Activated B cell treated with CpG ODN at 0.5 μM for 24 hours (primary cell): ENCODE results near the gene COG5. TPM values are rescaled to one million over a fixed set of nuclear protein-coding genes. Genes with fewer than 3 reads are reported as not detected.

Experiments
- ATAC-seq: fragments of 200-7000 bp; cut with Tn5 transposase; one replicate; pipeline ENCODE4 v1.10.0; 2021; ENCODE audit warnings: low read depth, mild to moderate bottlenecking, moderate library complexity
- CTCF ChIA-PET: fragments of 350-600 bp; sonication (Branson Sonifier 250); formaldehyde crosslinking; loops from one replicate; lab custom pipeline; 2021; ENCODE audit warnings: antibody characterized with exemption; lab: Charles Lee
- POLR2A ChIA-PET: fragments of 350-600 bp; sonication (Branson Sonifier 250); formaldehyde crosslinking; loops from one replicate; lab custom pipeline; 2021; ENCODE audit warnings: antibody characterized with exemption; lab: Charles Lee
- DNase-seq: peaks from one replicate; pipeline ENCODE4 v3.0.0; 2022
- H3K27ac Mint-ChIP-seq: one replicate; pipeline ENCODE4 v1.8.0; 2020; ENCODE audit warnings: mixed read lengths
- H3K27me3 Mint-ChIP-seq: one replicate; pipeline ENCODE4 v1.8.0; 2021; ENCODE audit warnings: mixed read lengths
- H3K36me3 Mint-ChIP-seq: one replicate; pipeline ENCODE4 v1.8.0; 2021; ENCODE audit warnings: low read depth, mixed read lengths
- H3K4me1 Mint-ChIP-seq: one replicate; pipeline ENCODE4 v1.8.0; 2021; ENCODE audit warnings: mixed read lengths
- H3K4me3 Mint-ChIP-seq: one replicate; pipeline ENCODE4 v1.8.0; 2020; ENCODE audit warnings: mild to moderate bottlenecking, mixed read lengths
- H3K9me3 Mint-ChIP-seq: one replicate; pipeline ENCODE4 v1.8.0; 2020; ENCODE audit warnings: mixed read lengths
- intact Hi-C: fragments of 100-400 bp; cut with micrococcal nuclease; formaldehyde crosslinking; loops from one replicate; pipeline ENCODE4 v1.15.1; 2024
- total RNA-seq: library from RNA; stranded (reverse); gene quantifications from 2 replicates; pipeline ENCODE4 v1.2.3, GENCODE V29; 2022
- TF ChIP-seq, protein P1 (sequence below): fragments of 200-600 bp; IDR thresholded peaks from one replicate; pipeline ENCODE4 v1.8.0; 2022; ENCODE audit warnings: antibody characterized with exemption, mild to moderate bottlenecking

COG5 gene
- total RNA-seq, 1 donor from 2014 or later: 47.0 TPM

- ATAC-seq: peak; percentile 98
- DNase-seq: peak; percentile 81
- Mint-ChIP-seq H3K9me3 (no peaks in the 10 kb centered on the region), H3K36me3 (peaks cover 16% of the 10 kb centered on the region), H3K4me1 (peaks cover 23% of the 10 kb centered on the region), H3K4me3 (peak within 1 kb of the TSS; percentile 95), H3K27ac (peak within 1 kb of the TSS; percentile 90), H3K27me3 (no peaks in the 10 kb centered on the region)
- ChIA-PET CTCF (interaction anchor here (0.9 to 1.4 kb wide), 2 partner anchors 15 to 145 kb away, joined by 4 read pairs; no protein-coding TSS in a partner anchor), POLR2A (interaction anchor here (0.5 to 1.7 kb wide), 4 partner anchors 16 to 1295 kb away, joined by 3 to 16 read pairs (median 4); partner anchors contain the start of genes CBLL1, COG5, DUS4L and HBP1)
- TF ChIP-seq, protein P1, sequence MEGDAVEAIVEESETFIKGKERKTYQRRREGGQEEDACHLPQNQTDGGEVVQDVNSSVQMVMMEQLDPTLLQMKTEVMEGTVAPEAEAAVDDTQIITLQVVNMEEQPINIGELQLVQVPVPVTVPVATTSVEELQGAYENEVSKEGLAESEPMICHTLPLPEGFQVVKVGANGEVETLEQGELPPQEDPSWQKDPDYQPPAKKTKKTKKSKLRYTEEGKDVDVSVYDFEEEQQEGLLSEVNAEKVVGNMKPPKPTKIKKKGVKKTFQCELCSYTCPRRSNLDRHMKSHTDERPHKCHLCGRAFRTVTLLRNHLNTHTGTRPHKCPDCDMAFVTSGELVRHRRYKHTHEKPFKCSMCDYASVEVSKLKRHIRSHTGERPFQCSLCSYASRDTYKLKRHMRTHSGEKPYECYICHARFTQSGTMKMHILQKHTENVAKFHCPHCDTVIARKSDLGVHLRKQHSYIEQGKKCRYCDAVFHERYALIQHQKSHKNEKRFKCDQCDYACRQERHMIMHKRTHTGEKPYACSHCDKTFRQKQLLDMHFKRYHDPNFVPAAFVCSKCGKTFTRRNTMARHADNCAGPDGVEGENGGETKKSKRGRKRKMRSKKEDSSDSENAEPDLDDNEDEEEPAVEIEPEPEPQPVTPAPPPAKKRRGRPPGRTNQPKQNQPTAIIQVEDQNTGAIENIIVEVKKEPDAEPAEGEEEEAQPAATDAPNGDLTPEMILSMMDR: no peak
- intact Hi-C loops: loop anchor here (1.0 kb wide), 5 partner anchors 17 to 163 kb away; partner anchors contain the start of genes COG5 and DUS4L
Measured at GRCh38 chr7:107579885-107580715, 16.4 kb upstream of the COG5 start, which contains the start of gene BCAP29. Gene BCAP29 (plus strand): TSS chr7:107580246. CDS start chr7:107580773, 527 bp downstream.

- ATAC-seq (no peak), DNase-seq (no peak)
- peak overlapping the region; percentile 90 for H3K27ac Mint-ChIP-seq
- H3K36me3 Mint-ChIP-seq: peaks cover 15% of the 10 kb centered on the region
- H3K4me3 Mint-ChIP-seq: peak overlapping the region; percentile 95
- CTCF ChIA-PET: interaction anchor here (0.9 to 1.4 kb wide), 2 partner anchors 15 to 145 kb away, joined by 4 read pairs; no protein-coding TSS in a partner anchor
- intact Hi-C loops: no loop called here
- H3K9me3 Mint-ChIP-seq: no peaks in the 10 kb centered on the region
- peaks cover 23% of the 10 kb centered on the region for H3K4me1 Mint-ChIP-seq
- POLR2A ChIA-PET: interaction anchor here (0.5 to 1.7 kb wide), 4 partner anchors 16 to 1295 kb away, joined by 3 to 16 read pairs (median 4); partner anchors contain the start of genes CBLL1, COG5, DUS4L and NAMPT
- no peaks in the 10 kb centered on the region for H3K27me3 Mint-ChIP-seq
- TF ChIP-seq, protein P1: no peak
Measured at GRCh38 chr7:107579554-107579884, 15.8 kb upstream of the COG5 start.

- peaks cover 22% of the 10 kb centered on the region for H3K36me3 Mint-ChIP-seq
- ATAC-seq: no peak
- H3K4me3 Mint-ChIP-seq: no peak overlapping the region
- ChIA-PET CTCF (no interaction called here), POLR2A (interaction anchor here (1.2 kb wide), 1 partner anchor 10 kb away, joined by 3 read pairs; the partner anchor contains the start of genes COG5 and DUS4L)
- peaks cover 2% of the 10 kb centered on the region for H3K4me1 Mint-ChIP-seq
- H3K27me3 Mint-ChIP-seq: no peaks in the 10 kb centered on the region
- no peak for DNase-seq
- no peaks in the 10 kb centered on the region for H3K9me3 Mint-ChIP-seq
- TF ChIP-seq, protein P1: no peak
- intact Hi-C loops: no loop called here
- no peak overlapping the region for H3K27ac Mint-ChIP-seq
Measured at GRCh38 chr7:107573537-107573936, 9.8 kb upstream of the COG5 start.

GRCh38 chr7:107570298-107570697 lies 6.6 kb upstream of the COG5 start:
- Mint-ChIP-seq H3K9me3 (no peaks in the 10 kb centered on the region), H3K36me3 (peaks cover 26% of the 10 kb centered on the region), H3K27ac (no peak overlapping the region), H3K4me1 (peaks cover 4% of the 10 kb centered on the region), H3K27me3 (no peaks in the 10 kb centered on the region), H3K4me3 (no peak overlapping the region)
- POLR2A ChIA-PET: no interaction called here
- TF ChIP-seq, protein P1: no peak
- no peak for ATAC-seq
- CTCF ChIA-PET: interaction anchor here (1.6 kb wide), 1 partner anchor 91 kb away, joined by 4 read pairs; no protein-coding TSS in a partner anchor
- DNase-seq: no peak
- intact Hi-C loops: no loop called here
